Fibroblast of villous mesenchyme (primary cell): ENCODE data around the gene C1orf167. TPM values are rescaled to one million over a fixed set of nuclear protein-coding genes. Genes with fewer than 3 reads are reported as not detected.

ENCODE experiments used
- DNase-seq: peaks from one replicate; pipeline ENCODE4 v3.0.0-alpha.2; 2010; ENCODE audit warnings: low read depth
- H3K4me3 ChIP-seq: 2 replicates; pipeline ENCODE4 v1.5.1; 2011; ENCODE audit warnings: low read depth, mild to moderate bottlenecking, low read length
- CTCF ChIP-seq: IDR thresholded peaks from 2 replicates; pipeline ENCODE4 v1.5.1; 2012; ENCODE audit warnings: low read depth, mild to moderate bottlenecking, low read length; ENCODE audit not compliant: insufficient read depth
- total RNA-seq: library from RNA; depleted of rRNA; stranded (reverse); fragments of >200 nt; gene quantifications from 2 replicates; pipeline ENCODE4 v1.2.3, GENCODE V29; 2012

The C1orf167 gene
- total RNA-seq, 1 donor = under 0.01 TPM

- no peak overlapping the region for H3K4me3 ChIP-seq
- TF ChIP-seq CTCF = no peak
- DNase-seq = no peak
These were observed 27.4 kb downstream of the C1orf167 start for GRCh38 chr1:11789126-11790067.

GRCh38 chr1:11790101-11790879, 28.3 kb downstream of the C1orf167 start:
- no peak for DNase-seq
- no peak overlapping the region for H3K4me3 ChIP-seq
- TF ChIP-seq CTCF = no peak

- no peak for TF ChIP-seq CTCF
- peak; percentile 97 for DNase-seq
- H3K4me3 ChIP-seq = no peak overlapping the region
These were observed 29.1 kb downstream of the C1orf167 start for GRCh38 chr1:11790880-11791715.

- no peak for TF ChIP-seq CTCF
- DNase-seq = peak; percentile 37
- no peak overlapping the region for H3K4me3 ChIP-seq
These were observed 30.1 kb downstream of the C1orf167 start for GRCh38 chr1:11792106-11792505.

GRCh38 chr1:11793819-11794218, 31.8 kb downstream of the C1orf167 start:
- no peak overlapping the region for H3K4me3 ChIP-seq
- TF ChIP-seq CTCF = no peak
- DNase-seq = no peak
